Transverse colon (tissue), 4 donors: ENCODE data around the gene C16orf87. TPM values are rescaled to one million over a fixed set of nuclear protein-coding genes. Genes with fewer than 3 reads are reported as not detected.

Experiments
- DNase-seq: peaks from one replicate; pipeline ENCODE4 v3.0.0-alpha.2; 2019
- H3K27ac ChIP-seq, 4 donors: fragments of 200-600 bp; sonication (generic); 2 replicates each; pipeline ENCODE4 v1.5.1; 2016 to 2018; ENCODE audit warnings: inconsistent platforms in 4 of 4
- H3K27me3 ChIP-seq: fragments of 200-600 bp; sonication (generic); 2 replicates; pipeline ENCODE4 v1.5.1; 2017; ENCODE audit warnings: inconsistent platforms
- H3K36me3 ChIP-seq, 4 donors: fragments of 200-600 bp; sonication (generic); 2 replicates each; pipeline ENCODE4 v1.5.1; 2017 to 2019; ENCODE audit warnings: inconsistent platforms in 4 of 4
- H3K4me1 ChIP-seq, 4 donors: fragments of 200-600 bp; sonication (generic); 2 replicates each; pipeline ENCODE4 v1.5.1; 2017 to 2020; ENCODE audit warnings: inconsistent platforms in 4 of 4
- H3K4me3 ChIP-seq, 4 donors: fragments of 200-600 bp; sonication (generic); 1 replicate in 1 of 4; 2 replicates in 3 of 4; pipeline versions ENCODE4 v1.5.1 to v1.6.1; 2017 to 2019; ENCODE audit warnings: inconsistent platforms in 4 of 4
- H3K9me3 ChIP-seq, 2 donors: fragments of 200-600 bp; sonication (generic); 2 replicates each; pipeline ENCODE4 v1.5.1; 2017 to 2019; ENCODE audit warnings: inconsistent platforms in 2 of 2
- EP300 ChIP-seq: sonication (generic); formaldehyde crosslinking; IDR thresholded peaks from one replicate; pipeline ENCODE4 v1.6.1; 2017; ENCODE audit warnings: antibody characterized with exemption, low read depth
- POLR2A ChIP-seq: fragments of 450-650 bp; IDR thresholded peaks from one replicate; pipeline ENCODE4 v1.6.1; 2016; ENCODE audit warnings: antibody characterized with exemption, mild to moderate bottlenecking, moderate library complexity
- POLR2AphosphoS5 ChIP-seq, 3 donors: sonication (generic); formaldehyde crosslinking; IDR thresholded peaks; one replicate each; pipeline ENCODE4 v1.6.1; 2016; ENCODE audit warnings: antibody characterized with exemption in 3 of 3
- WGBS, 2 donors: methylation state at CpG; one replicate each; pipeline ENCODE4 v1.1.5; 2018; ENCODE audit warnings: low coverage in 1 of 2; 5-methylcytosine and 5-hydroxymethylcytosine counted together
- in situ Hi-C, 4 donors: fragments of 200-750 bp; cut with MboI; loops; one replicate each; pipeline versions ENCODE4 v1.15.0 to v1.15.1; 2017; ENCODE audit warnings: low sequenced_read_pairs in 3 of 4, low pct_ligation_motif_present in 1 of 4, low pct_unique_long_range_greater_than_20kb in 1 of 4
- intact Hi-C: fragments of 100-400 bp; cut with DNase I; formaldehyde crosslinking; loops from one replicate; pipeline ENCODE4 v1.15.1; 2023; ENCODE audit warnings: low total_unique reads
- total RNA-seq, 4 donors: library from RNA; depleted of rRNA; stranded (reverse); fragments of >200 nt; gene quantifications; one replicate each; pipeline ENCODE4 v1.1.0, GENCODE V29; 2016
- TF ChIP-seq, protein P1 (sequence below), 5 experiments: fragments of 200-600 bp in 3 of 5; fragments of 450-650 bp in 2 of 5; sonication (generic) in 3 of 5; IDR thresholded peaks; 1 replicate in 2 of 5; 2 replicates in 3 of 5; pipeline ENCODE4 v1.5.1; 2016 to 2017; ENCODE audit warnings: antibody characterized with exemption in 5 of 5, inconsistent platforms in 3 of 5, mild to moderate bottlenecking in 2 of 5, moderate library complexity in 1 of 5

Gene C16orf87
- total RNA-seq, 4 donors from 2014 or later: 0.20 to 10.6 (median 4.4) TPM

DNA sequence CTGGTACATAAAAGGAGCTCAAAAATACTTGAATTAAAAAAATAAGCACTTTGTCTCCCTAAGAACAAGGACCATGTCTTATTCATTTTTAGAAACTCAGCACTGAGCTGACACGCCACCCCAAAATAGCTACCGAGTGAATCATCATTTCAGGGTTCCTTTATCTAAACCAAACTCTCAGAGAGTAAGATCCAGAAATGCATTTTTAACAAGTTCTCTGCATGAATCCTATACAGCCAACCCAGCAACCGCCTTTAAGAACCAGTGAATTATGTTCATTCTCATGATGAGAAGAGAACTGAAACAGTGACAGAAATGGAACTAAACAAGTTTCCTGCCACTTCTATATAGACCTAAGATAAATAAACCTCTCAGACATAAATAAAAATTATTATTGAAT, 8.7 kb downstream of the C16orf87 start:
- in situ Hi-C loops: no loop called here
- H3K9me3 ChIP-seq: no peaks in the 10 kb centered on the region
- H3K4me1 ChIP-seq: peaks cover 0 to 9% (median 0%) of the 10 kb centered on the region in 4 donors
- H3K4me3 ChIP-seq: no peak overlapping the region
- H3K27ac ChIP-seq: no peak overlapping the region
- TF ChIP-seq, protein P1, sequence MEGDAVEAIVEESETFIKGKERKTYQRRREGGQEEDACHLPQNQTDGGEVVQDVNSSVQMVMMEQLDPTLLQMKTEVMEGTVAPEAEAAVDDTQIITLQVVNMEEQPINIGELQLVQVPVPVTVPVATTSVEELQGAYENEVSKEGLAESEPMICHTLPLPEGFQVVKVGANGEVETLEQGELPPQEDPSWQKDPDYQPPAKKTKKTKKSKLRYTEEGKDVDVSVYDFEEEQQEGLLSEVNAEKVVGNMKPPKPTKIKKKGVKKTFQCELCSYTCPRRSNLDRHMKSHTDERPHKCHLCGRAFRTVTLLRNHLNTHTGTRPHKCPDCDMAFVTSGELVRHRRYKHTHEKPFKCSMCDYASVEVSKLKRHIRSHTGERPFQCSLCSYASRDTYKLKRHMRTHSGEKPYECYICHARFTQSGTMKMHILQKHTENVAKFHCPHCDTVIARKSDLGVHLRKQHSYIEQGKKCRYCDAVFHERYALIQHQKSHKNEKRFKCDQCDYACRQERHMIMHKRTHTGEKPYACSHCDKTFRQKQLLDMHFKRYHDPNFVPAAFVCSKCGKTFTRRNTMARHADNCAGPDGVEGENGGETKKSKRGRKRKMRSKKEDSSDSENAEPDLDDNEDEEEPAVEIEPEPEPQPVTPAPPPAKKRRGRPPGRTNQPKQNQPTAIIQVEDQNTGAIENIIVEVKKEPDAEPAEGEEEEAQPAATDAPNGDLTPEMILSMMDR (IDR thresholded peaks at IDR 0.05): no peak
- no peak for TF ChIP-seq EP300
- TF ChIP-seq POLR2AphosphoS5 (IDR thresholded peaks at IDR 0.05): no peak
- TF ChIP-seq POLR2A: no peak
- DNase-seq: no peak
- WGBS, 2 donors: 63 to 67% methylated on average over 3 of the region's 3 CpGs
- intact Hi-C loops: loop anchor here (10.0 kb wide), 1 partner anchor 137 kb away; the partner anchor contains the start of genes ORC6 and VPS35
- H3K36me3 ChIP-seq: peaks cover 0 to 11% (median 0%) of the 10 kb centered on the region in 4 donors
- no peaks in the 10 kb centered on the region for H3K27me3 ChIP-seq

- intact Hi-C loops: no loop called here
- in situ Hi-C loops: no loop called here
- peaks cover 0 to 10% (median 0%) of the 10 kb centered on the region in 4 donors for H3K4me1 ChIP-seq
- TF ChIP-seq EP300 (no peak), POLR2AphosphoS5 (IDR thresholded peaks at IDR 0.05) (no peak), POLR2A (no peak)
- TF ChIP-seq, protein P1 (IDR thresholded peaks at IDR 0.05): no peak
- no peaks in the 10 kb centered on the region for H3K27me3 ChIP-seq
- no peak overlapping the region for H3K4me3 ChIP-seq
- no peak for DNase-seq
- H3K36me3 ChIP-seq: peaks cover 0 to under 1% (median 0%) of the 10 kb centered on the region in 4 donors
- no peaks in the 10 kb centered on the region for H3K9me3 ChIP-seq
- 70 to 71% methylated on average over 2 of the region's 2 CpGs for WGBS, 2 donors
- no peak overlapping the region for H3K27ac ChIP-seq
Observed at GRCh38 chr16:46817961-46818360, 13.0 kb downstream of the C16orf87 start.

DNA sequence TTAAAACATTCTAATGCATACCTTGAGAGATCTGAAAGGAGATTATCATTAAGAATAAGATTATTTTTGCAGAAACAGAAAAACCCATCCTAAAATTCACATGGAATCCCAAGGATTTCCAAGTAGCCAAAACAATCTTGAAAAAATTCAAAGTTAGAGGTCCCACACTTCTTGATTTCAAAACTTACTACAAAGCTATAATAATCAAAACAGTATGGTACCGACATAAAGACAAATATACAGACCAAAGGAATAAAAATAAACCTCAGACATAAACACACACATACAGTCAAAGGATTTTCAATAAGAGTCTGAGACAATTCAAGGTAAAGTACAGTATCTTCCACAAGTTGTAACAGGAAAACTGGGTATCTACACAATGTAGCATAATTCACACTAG, 16.2 kb downstream of the C16orf87 start:
- in situ Hi-C loops (no loop called here), intact Hi-C loops (no loop called here)
- Histone ChIP-seq H3K36me3 (no peaks in the 10 kb centered on the region), H3K27me3 (no peaks in the 10 kb centered on the region), H3K27ac (no peak overlapping the region), H3K9me3 (no peaks in the 10 kb centered on the region), H3K4me3 (no peak overlapping the region), H3K4me1 (peaks cover 0 to 22% (median 5%) of the 10 kb centered on the region in 4 donors)
- DNase-seq: no peak
- 98 to 100% methylated on average over 1 of the region's 1 CpG for WGBS, 2 donors
- TF ChIP-seq POLR2AphosphoS5 (IDR thresholded peaks at IDR 0.05) (no peak), POLR2A (no peak)

DNA sequence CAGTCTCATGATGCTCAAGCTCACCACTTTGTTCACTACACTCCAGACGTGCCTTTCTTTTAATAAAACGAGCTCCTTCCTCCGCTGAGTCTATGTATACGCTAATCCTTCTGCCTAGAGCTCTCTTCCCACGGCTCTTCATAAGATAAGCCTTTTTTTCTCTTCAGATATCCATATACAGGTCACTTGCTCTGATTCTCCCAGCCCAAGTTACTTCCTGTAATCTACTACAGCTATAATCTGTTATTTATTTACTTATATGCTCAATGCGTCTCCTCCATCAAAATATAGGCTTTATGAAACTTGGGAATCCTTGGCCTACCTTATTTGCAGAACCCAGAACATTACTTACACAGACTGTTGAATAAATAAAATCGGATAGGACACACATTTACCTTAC, 17.4 kb downstream of the C16orf87 start:
- Histone ChIP-seq H3K27ac (no peak overlapping the region), H3K4me1 (peaks cover 0 to 26% (median 7%) of the 10 kb centered on the region in 4 donors), H3K27me3 (no peaks in the 10 kb centered on the region), H3K4me3 (no peak overlapping the region), H3K9me3 (no peaks in the 10 kb centered on the region), H3K36me3 (peaks cover 0 to 4% (median 0%) of the 10 kb centered on the region in 4 donors)
- DNase-seq: no peak
- 68 to 70% methylated on average over 7 of the region's 7 CpGs for WGBS, 2 donors
- intact Hi-C loops: no loop called here
- TF ChIP-seq POLR2AphosphoS5 (IDR thresholded peaks at IDR 0.05) (no peak), POLR2A (no peak), EP300 (no peak)
- TF ChIP-seq, protein P1 (IDR thresholded peaks at IDR 0.05): no peak
- in situ Hi-C loops: no loop called here
